ENCODE measurements around the gene LIG3.
A peak's percentile ranks its signal among the peaks of the same experiment; 100 is the strongest.
"Not testable (repeated sequence)": the region's sequence is repeated elsewhere in the genome, so short reads cannot be mapped to it uniquely, and the experiment has no call there.

LIG3 gene

GRCh38 chr17:34980353-34980680 is at the start of gene LIG3:
TSS of gene LIG3 (plus strand) at chr17:34980512. CDS start at chr17:34983006, 2,494 bp downstream.
- DNase-seq (ENCODE audit: low read depth) = peak; percentile 79
- TF ChIP-seq, protein P1, sequence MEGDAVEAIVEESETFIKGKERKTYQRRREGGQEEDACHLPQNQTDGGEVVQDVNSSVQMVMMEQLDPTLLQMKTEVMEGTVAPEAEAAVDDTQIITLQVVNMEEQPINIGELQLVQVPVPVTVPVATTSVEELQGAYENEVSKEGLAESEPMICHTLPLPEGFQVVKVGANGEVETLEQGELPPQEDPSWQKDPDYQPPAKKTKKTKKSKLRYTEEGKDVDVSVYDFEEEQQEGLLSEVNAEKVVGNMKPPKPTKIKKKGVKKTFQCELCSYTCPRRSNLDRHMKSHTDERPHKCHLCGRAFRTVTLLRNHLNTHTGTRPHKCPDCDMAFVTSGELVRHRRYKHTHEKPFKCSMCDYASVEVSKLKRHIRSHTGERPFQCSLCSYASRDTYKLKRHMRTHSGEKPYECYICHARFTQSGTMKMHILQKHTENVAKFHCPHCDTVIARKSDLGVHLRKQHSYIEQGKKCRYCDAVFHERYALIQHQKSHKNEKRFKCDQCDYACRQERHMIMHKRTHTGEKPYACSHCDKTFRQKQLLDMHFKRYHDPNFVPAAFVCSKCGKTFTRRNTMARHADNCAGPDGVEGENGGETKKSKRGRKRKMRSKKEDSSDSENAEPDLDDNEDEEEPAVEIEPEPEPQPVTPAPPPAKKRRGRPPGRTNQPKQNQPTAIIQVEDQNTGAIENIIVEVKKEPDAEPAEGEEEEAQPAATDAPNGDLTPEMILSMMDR (IDR thresholded peaks at IDR 0.05; ENCODE audit: control insufficient read depth, extremely low read depth, insufficient read depth) = no peak
- peak within 1 kb of the TSS; percentile 86 for H3K4me3 ChIP-seq (ENCODE audit: low read depth, low read length)

GRCh38 chr17:34950780-34951179 is 29.5 kb upstream of the LIG3 start:
- H3K4me3 ChIP-seq (ENCODE audit: low read depth, low read length); DNase-seq (ENCODE audit: low read depth): not testable (repeated sequence)

DNA sequence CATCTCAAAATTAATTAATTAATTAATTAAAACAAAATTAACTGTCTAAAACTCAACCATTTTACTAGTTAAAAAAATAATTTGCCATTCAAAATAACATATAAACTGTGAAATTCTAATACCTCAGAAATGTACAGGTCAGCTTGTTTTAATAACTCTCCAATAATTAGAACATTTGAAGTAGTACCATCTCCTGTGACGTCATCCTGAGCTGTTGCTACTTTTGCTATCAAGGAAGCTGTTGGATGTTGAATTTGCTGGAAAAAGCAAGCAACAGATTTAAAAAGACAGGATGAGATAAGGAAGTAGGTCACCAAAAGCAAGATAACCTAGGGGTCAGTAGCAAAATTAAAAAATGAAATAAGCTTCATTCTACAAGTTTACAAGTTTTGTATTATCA is 21.9 kb upstream of the LIG3 start:
- H3K4me3 ChIP-seq (ENCODE audit: low read depth, low read length) = no peak overlapping the region
- TF ChIP-seq, protein P1 (IDR thresholded peaks at IDR 0.05; ENCODE audit: control insufficient read depth, extremely low read depth, insufficient read depth) = no peak
- no peak for DNase-seq (ENCODE audit: low read depth)

DNA sequence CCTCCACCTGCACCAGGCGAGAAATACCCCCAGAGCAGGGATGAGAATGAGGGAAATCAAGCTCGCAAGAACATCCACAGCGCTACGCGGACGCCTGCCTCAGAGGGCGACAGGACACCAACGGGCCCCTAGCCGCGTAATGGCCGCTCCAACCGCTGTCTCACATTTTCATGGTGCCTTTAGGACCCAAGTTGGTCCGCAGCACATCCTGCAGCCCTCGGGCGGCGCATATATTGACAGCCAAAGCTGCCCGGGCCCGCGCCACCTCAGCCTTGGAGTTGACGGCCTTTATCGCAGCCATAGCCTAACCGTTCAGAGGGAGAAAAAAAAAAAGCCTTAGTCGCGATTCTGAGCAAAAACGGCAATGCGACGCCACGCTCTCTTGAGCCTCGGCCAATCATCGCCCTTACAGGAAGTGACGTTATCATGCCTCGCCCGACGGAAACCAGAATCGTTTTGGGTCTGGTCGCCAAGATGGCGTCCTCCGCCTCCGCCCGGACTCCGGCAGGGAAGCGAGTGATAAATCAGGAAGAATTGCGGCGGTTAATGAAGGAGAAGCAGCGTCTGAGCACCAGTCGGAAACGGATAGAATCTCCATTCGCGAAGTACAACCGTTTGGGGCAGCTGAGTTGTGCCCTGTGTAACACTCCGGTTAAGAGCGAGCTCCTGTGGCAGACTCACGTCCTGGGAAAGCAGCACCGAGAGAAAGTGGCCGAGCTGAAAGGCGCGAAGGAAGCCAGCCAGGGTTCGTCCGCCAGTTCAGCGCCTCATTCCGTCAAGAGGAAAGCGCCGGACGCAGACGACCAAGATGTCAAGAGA is 19.0 kb upstream of the LIG3 start, which contains the start of the genes CCT6B and ZNF830:
Gene CCT6B, minus strand, starts transcription at position 368 of the 819 bp plus-strand sequence. Its CDS starts 67 bp downstream, at position 301.
Gene ZNF830, plus strand, starts transcription at position 448 of the 819 bp plus-strand sequence. Its CDS starts 27 bp downstream, at position 475.
- TF ChIP-seq, protein P1 (IDR thresholded peaks at IDR 0.05; ENCODE audit: control insufficient read depth, extremely low read depth, insufficient read depth) = no peak
- H3K4me3 ChIP-seq (ENCODE audit: low read depth, low read length) = peak within 1 kb of the TSS; percentile 84
- DNase-seq (ENCODE audit: low read depth) = peak; percentile 88

DNA sequence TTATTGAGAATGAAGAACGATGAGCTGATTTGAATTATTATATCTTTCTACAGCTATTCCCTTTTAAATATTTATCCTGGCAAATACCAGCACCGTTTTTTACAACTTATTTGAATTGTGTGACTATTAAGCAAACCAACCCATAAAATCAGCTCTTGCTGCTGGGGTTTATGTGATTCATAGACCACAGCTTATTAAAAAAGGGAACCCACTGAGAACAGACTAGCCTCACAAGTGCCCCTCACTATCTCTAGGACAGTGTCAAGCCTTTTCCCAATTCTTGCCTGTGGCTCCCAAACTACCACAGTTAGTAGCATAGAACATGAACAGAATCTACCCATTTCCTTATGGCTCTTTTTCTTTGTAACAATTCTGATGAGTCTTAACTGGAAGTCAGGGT is 6.1 kb upstream of the LIG3 start:
- no peak for DNase-seq (ENCODE audit: low read depth)
- H3K4me3 ChIP-seq (ENCODE audit: low read depth, low read length) = no peak overlapping the region
- TF ChIP-seq, protein P1 (IDR thresholded peaks at IDR 0.05; ENCODE audit: control insufficient read depth, extremely low read depth, insufficient read depth) = no peak

DNA sequence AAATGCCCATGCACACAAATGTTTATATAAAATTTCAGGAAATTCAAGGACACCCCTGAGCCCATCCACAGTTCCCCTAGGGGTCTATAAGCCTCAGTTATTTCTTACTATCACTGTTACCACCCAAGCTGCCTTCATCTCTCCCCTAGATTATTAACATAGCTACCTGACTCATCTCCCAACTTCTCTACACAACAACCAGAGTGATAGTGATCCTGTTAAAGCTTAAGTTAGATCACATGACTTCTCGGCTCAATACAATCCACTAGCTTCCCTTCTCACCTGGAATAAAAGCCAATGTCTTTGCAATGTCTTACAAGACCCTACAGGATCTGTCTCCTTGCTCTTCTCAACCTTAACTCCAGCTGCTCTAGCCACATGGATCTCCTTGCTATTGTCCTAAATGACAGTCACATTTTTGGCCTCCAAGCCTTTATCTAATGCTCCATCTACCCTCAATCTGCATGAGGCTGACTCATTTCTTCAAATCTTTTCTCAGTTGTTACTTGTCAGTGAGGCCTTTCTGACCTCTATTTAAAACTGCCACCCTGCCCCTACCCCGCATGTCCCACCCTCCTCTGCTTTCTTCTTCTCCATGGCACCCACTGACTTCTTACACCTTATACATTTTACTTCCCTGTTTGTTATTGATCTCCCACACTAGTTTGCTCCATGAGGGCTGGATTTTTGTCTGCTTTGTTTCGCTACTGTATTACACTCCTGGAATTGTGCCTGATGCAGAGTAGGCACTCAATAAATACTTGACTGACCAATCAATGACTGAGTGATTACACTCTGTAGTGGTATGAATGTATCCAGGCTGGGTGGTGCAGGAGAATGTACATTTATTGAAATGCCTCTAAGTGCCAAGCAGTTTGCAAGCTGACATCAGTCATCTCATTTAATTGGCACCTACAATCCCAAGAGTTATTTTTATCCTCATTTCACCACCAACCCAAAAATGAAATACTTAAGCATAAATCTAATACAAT is 5.2 kb upstream of the LIG3 start:
- TF ChIP-seq, protein P1 (IDR thresholded peaks at IDR 0.05; ENCODE audit: control insufficient read depth, extremely low read depth, insufficient read depth) = no peak
- no peak for DNase-seq (ENCODE audit: low read depth)

GRCh38 chr17:34979153-34979552 is 1.2 kb upstream of the LIG3 start:
- TF ChIP-seq, protein P1 (IDR thresholded peaks at IDR 0.05; ENCODE audit: control insufficient read depth, extremely low read depth, insufficient read depth) = no peak
- no peak for DNase-seq (ENCODE audit: low read depth)
- H3K4me3 ChIP-seq (ENCODE audit: low read depth, low read length) = no peak overlapping the region

More for the DNA sequence above, 5.2 kb upstream of the LIG3 start:
- no peak overlapping the region for H3K4me3 ChIP-seq (ENCODE audit: low read depth, low read length)
